SK-N-SH treated with all-trans-retinoic acid at 6 μM for 48 hours (cell line): ENCODE measurements around the gene RNASE8.

Experiments used
- ATAC-seq: fragments of 200-7000 bp; cut with Tn5 transposase; 3 replicates; pipeline ENCODE4 v1.9.1; 2020; ENCODE audit warnings: mild to moderate bottlenecking, moderate library complexity
- ARNTL ChIP-seq: fragments of 450-650 bp; formaldehyde crosslinking; IDR thresholded peaks from 2 replicates; pipeline ENCODE4 v1.5.0; 2020; ENCODE audit warnings: low read depth, mild to moderate bottlenecking, moderate library complexity, borderline replicate concordance
- BACH2 ChIP-seq: fragments of 250-450 bp; sonication (Bioruptor Pico); IDR thresholded peaks from 2 replicates; pipeline ENCODE4 v1.9.0; 2021; ENCODE audit warnings: mild to moderate bottlenecking, borderline replicate concordance
- CREB5 ChIP-seq: fragments of 250-450 bp; sonication (Bioruptor Pico); IDR thresholded peaks from 2 replicates; pipeline ENCODE4 v1.5.1; 2020; ENCODE audit warnings: low read depth, mild to moderate bottlenecking, moderate library complexity
- CSDC2 ChIP-seq: fragments of 250-450 bp; sonication (Bioruptor Pico); IDR thresholded peaks from 2 replicates; pipeline ENCODE4 v1.5.0; 2020; ENCODE audit warnings: mild to moderate bottlenecking, moderate library complexity
- CSRNP3 ChIP-seq: fragments of 250-450 bp; sonication (Bioruptor Pico); IDR thresholded peaks from 2 replicates; pipeline ENCODE4 v1.5.1; 2021; ENCODE audit warnings: mild to moderate bottlenecking, moderate library complexity
- ESRRG ChIP-seq: fragments of 250-450 bp; sonication (Bioruptor Pico); IDR thresholded peaks from 2 replicates; pipeline ENCODE4 v1.6.1; 2021; ENCODE audit warnings: mild to moderate bottlenecking
- GLIS3 ChIP-seq: fragments of 250-450 bp; sonication (Bioruptor Pico); IDR thresholded peaks from 2 replicates; pipeline ENCODE4 v1.5.0; 2020; ENCODE audit warnings: mild to moderate bottlenecking, moderate library complexity
- ISL1 ChIP-seq: fragments of 250-450 bp; sonication (Bioruptor Pico); IDR thresholded peaks from 2 replicates; pipeline ENCODE4 v2.1.2; 2022; ENCODE audit warnings: mild to moderate bottlenecking, moderate library complexity
- OSR1 ChIP-seq: fragments of 250-450 bp; sonication (Bioruptor Pico); IDR thresholded peaks from 2 replicates; pipeline ENCODE4 v1.8.0; 2022; ENCODE audit warnings: moderate library complexity, mild to moderate bottlenecking, inconsistent platforms
- POU6F1 ChIP-seq: fragments of 250-450 bp; sonication (Bioruptor Pico); IDR thresholded peaks from 2 replicates; pipeline ENCODE4 v1.8.0; 2021; ENCODE audit warnings: low read depth, mild to moderate bottlenecking, moderate library complexity, borderline replicate concordance
- PPARA ChIP-seq: fragments of 250-450 bp; sonication (Bioruptor Pico); IDR thresholded peaks from 2 replicates; pipeline ENCODE4 v1.5.0; 2020; ENCODE audit warnings: mild to moderate bottlenecking, borderline replicate concordance
- RARB ChIP-seq: fragments of 250-450 bp; sonication (Bioruptor Pico); IDR thresholded peaks from 2 replicates; pipeline ENCODE4 v1.8.0; 2021; ENCODE audit warnings: mild to moderate bottlenecking, moderate library complexity
- TSHZ2 ChIP-seq: fragments of 250-450 bp; sonication (Bioruptor Pico); IDR thresholded peaks from 2 replicates; pipeline ENCODE4 v1.5.0; 2020; ENCODE audit warnings: mild to moderate bottlenecking, moderate library complexity
- ZC3H10 ChIP-seq: fragments of 250-450 bp; sonication (Bioruptor Pico); IDR thresholded peaks from 2 replicates; pipeline ENCODE4 v1.5.1; 2021; ENCODE audit warnings: mild to moderate bottlenecking, moderate library complexity
- ZFP3 ChIP-seq: fragments of 250-450 bp; sonication (Bioruptor Pico); IDR thresholded peaks from 2 replicates; pipeline ENCODE4 v1.5.0; 2020; ENCODE audit warnings: mild to moderate bottlenecking, moderate library complexity
- ZFP30 ChIP-seq: fragments of 450-650 bp; formaldehyde crosslinking; IDR thresholded peaks from 2 replicates; pipeline ENCODE4 v1.5.0; 2022; ENCODE audit warnings: mild to moderate bottlenecking, moderate library complexity
- ZNF70 ChIP-seq: fragments of 450-650 bp; formaldehyde crosslinking; IDR thresholded peaks from 2 replicates; pipeline ENCODE4 v1.5.0; 2020; ENCODE audit warnings: mild to moderate bottlenecking, moderate library complexity

Gene RNASE8

GRCh38 chr14:21088687-21089086 is 31.1 kb downstream of the RNASE8 start:
- no peak for ATAC-seq
- no peak for TF ChIP-seq ZFP30 (CRISPR knock-in tag)
- no peak for TF ChIP-seq TSHZ2 (CRISPR knock-in tag)

- no peak for ATAC-seq
These were observed 31.6 kb downstream of the RNASE8 start for GRCh38 chr14:21089271-21089670.

GRCh38 chr14:21089877-21090193 is 32.2 kb downstream of the RNASE8 start:
- ATAC-seq, result no peak
- TF ChIP-seq TSHZ2 (CRISPR knock-in tag) (no peak), PPARA (CRISPR knock-in tag) (no peak), ISL1 (CRISPR knock-in tag) (no peak), CREB5 (CRISPR knock-in tag) (no peak), ZFP3 (CRISPR knock-in tag) (no peak), CSDC2 (CRISPR knock-in tag) (no peak), BACH2 (CRISPR knock-in tag) (no peak)

More at GRCh38 chr14:21089271-21089670, 31.6 kb downstream of the RNASE8 start:
- TF ChIP-seq GLIS3 (no peak), OSR1 (CRISPR knock-in tag) (no peak), ARNTL (CRISPR knock-in tag) (no peak), ZFP3 (CRISPR knock-in tag) (no peak), CSDC2 (CRISPR knock-in tag) (no peak), POU6F1 (CRISPR knock-in tag) (no peak), ISL1 (CRISPR knock-in tag) (no peak), CREB5 (CRISPR knock-in tag) (no peak), RARB (CRISPR knock-in tag) (no peak), ESRRG (CRISPR knock-in tag) (no peak), ZC3H10 (CRISPR knock-in tag) (no peak), ZNF70 (no peak), CSRNP3 (CRISPR knock-in tag) (no peak), ZFP30 (CRISPR knock-in tag) (no peak)
